ENCODE measurements around the gene DRD3. TPM values are rescaled to one million over a fixed set of nuclear protein-coding genes. Genes with fewer than 3 reads are reported as not detected.

DRD3 gene
- total and polyA plus RNA-seq, 4 donors: not detected

- H3K9ac ChIP-seq (ENCODE audit: low read depth in 1 of 2, low read length in 2 of 2): no peak overlapping the region
- H3K27ac ChIP-seq (ENCODE audit: low read depth in 1 of 2, low read length in 2 of 2): no peak overlapping the region
- H3K4me3 ChIP-seq (ENCODE audit: low read depth in 1 of 3, low read length in 3 of 3): no peak overlapping the region
- TF ChIP-seq FOXA2 (IDR thresholded peaks at IDR 0.05) (no peak), ZBTB33 (IDR thresholded peaks at IDR 0.05) (no peak), SP1 (IDR thresholded peaks at IDR 0.05) (no peak), FOXA1 (IDR thresholded peaks at IDR 0.05) (no peak), GABPA (IDR thresholded peaks at IDR 0.05 in 1 of 2, conservative IDR thresholded peaks at IDR 0.05 in 1 of 2) (no peak), YY1 (IDR thresholded peaks at IDR 0.05) (no peak), HNF4G (IDR thresholded peaks at IDR 0.05) (no peak)
- TF ChIP-seq, protein P1, sequence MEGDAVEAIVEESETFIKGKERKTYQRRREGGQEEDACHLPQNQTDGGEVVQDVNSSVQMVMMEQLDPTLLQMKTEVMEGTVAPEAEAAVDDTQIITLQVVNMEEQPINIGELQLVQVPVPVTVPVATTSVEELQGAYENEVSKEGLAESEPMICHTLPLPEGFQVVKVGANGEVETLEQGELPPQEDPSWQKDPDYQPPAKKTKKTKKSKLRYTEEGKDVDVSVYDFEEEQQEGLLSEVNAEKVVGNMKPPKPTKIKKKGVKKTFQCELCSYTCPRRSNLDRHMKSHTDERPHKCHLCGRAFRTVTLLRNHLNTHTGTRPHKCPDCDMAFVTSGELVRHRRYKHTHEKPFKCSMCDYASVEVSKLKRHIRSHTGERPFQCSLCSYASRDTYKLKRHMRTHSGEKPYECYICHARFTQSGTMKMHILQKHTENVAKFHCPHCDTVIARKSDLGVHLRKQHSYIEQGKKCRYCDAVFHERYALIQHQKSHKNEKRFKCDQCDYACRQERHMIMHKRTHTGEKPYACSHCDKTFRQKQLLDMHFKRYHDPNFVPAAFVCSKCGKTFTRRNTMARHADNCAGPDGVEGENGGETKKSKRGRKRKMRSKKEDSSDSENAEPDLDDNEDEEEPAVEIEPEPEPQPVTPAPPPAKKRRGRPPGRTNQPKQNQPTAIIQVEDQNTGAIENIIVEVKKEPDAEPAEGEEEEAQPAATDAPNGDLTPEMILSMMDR (IDR thresholded peaks at IDR 0.05; ENCODE audit: low read depth, low read length, missing input control): no peak
- TF ChIP-seq, protein P2, sequence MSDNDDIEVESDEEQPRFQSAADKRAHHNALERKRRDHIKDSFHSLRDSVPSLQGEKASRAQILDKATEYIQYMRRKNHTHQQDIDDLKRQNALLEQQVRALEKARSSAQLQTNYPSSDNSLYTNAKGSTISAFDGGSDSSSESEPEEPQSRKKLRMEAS (IDR thresholded peaks at IDR 0.05): no peak
- TF ChIP-seq, protein P3, sequence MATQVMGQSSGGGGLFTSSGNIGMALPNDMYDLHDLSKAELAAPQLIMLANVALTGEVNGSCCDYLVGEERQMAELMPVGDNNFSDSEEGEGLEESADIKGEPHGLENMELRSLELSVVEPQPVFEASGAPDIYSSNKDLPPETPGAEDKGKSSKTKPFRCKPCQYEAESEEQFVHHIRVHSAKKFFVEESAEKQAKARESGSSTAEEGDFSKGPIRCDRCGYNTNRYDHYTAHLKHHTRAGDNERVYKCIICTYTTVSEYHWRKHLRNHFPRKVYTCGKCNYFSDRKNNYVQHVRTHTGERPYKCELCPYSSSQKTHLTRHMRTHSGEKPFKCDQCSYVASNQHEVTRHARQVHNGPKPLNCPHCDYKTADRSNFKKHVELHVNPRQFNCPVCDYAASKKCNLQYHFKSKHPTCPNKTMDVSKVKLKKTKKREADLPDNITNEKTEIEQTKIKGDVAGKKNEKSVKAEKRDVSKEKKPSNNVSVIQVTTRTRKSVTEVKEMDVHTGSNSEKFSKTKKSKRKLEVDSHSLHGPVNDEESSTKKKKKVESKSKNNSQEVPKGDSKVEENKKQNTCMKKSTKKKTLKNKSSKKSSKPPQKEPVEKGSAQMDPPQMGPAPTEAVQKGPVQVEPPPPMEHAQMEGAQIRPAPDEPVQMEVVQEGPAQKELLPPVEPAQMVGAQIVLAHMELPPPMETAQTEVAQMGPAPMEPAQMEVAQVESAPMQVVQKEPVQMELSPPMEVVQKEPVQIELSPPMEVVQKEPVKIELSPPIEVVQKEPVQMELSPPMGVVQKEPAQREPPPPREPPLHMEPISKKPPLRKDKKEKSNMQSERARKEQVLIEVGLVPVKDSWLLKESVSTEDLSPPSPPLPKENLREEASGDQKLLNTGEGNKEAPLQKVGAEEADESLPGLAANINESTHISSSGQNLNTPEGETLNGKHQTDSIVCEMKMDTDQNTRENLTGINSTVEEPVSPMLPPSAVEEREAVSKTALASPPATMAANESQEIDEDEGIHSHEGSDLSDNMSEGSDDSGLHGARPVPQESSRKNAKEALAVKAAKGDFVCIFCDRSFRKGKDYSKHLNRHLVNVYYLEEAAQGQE (IDR thresholded peaks at IDR 0.05): no peak
- H3K4me1 ChIP-seq (ENCODE audit: control insufficient read depth in 4 of 4, insufficient read depth in 4 of 4, low read length in 3 of 4): no peaks in the 10 kb centered on the region
- no peaks in the 10 kb centered on the region for H3K9me3 ChIP-seq (ENCODE audit: control insufficient read depth in 4 of 4, low read length in 3 of 4)
- no peaks in the 10 kb centered on the region for H3K36me3 ChIP-seq (ENCODE audit: control insufficient read depth in 4 of 4, insufficient read depth in 3 of 4, low read depth in 1 of 4, low read length in 3 of 4)
- no peak for DNase-seq (ENCODE audit: low spot score)
- H3K27me3 ChIP-seq (ENCODE audit: control insufficient read depth in 4 of 4, insufficient read depth in 4 of 4, low read length in 3 of 4): peaks cover 0 to 3% (median 1%) of the 10 kb centered on the region in 4 donors
- WGBS: 60% methylated on average over 3 of the region's 3 CpGs
Measured at GRCh38 chr3:114206342-114206741, 27.5 kb upstream of the DRD3 start.

DNA sequence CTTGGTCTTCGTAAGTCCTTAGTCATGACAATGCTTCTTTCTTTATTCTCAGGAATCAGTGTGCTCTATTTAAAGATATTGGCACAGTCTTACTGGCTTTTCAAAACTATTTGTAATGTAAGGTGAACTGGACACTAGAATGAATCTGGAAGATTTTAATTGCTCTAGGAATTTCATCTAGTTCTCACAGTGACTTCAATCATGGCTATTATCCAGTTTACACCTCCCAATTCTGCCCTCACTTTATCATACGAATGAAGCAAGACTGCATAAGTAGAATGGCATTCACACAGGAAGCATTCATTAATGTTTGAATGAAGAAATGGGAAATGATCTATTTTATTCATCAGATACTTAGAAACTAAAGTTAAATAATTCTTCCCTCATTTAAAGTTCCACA is 26.7 kb upstream of the DRD3 start:
- H3K9me3 ChIP-seq (ENCODE audit: control insufficient read depth in 4 of 4, low read length in 3 of 4): no peaks in the 10 kb centered on the region
- DNase-seq (ENCODE audit: low spot score): no peak
- no peak overlapping the region for H3K4me3 ChIP-seq (ENCODE audit: low read depth in 1 of 3, low read length in 3 of 3)
- WGBS: 70% methylated on average over 2 of the region's 2 CpGs
- H3K36me3 ChIP-seq (ENCODE audit: control insufficient read depth in 4 of 4, insufficient read depth in 3 of 4, low read depth in 1 of 4, low read length in 3 of 4): no peaks in the 10 kb centered on the region
- H3K4me1 ChIP-seq (ENCODE audit: control insufficient read depth in 4 of 4, insufficient read depth in 4 of 4, low read length in 3 of 4): no peaks in the 10 kb centered on the region
- peaks cover 0 to 3% (median 1%) of the 10 kb centered on the region in 4 donors for H3K27me3 ChIP-seq (ENCODE audit: control insufficient read depth in 4 of 4, insufficient read depth in 4 of 4, low read length in 3 of 4)
- no peak overlapping the region for H3K9ac ChIP-seq (ENCODE audit: low read depth in 1 of 2, low read length in 2 of 2)
- H3K27ac ChIP-seq (ENCODE audit: low read depth in 1 of 2, low read length in 2 of 2): no peak overlapping the region
- TF ChIP-seq FOXA1 (IDR thresholded peaks at IDR 0.05) (no peak), ZBTB33 (IDR thresholded peaks at IDR 0.05) (no peak), TAF1 (conservative IDR thresholded peaks at IDR 0.05) (no peak), YY1 (IDR thresholded peaks at IDR 0.05) (no peak), GABPA (IDR thresholded peaks at IDR 0.05 in 1 of 2, conservative IDR thresholded peaks at IDR 0.05 in 1 of 2) (no peak), SP1 (IDR thresholded peaks at IDR 0.05) (no peak), FOXA2 (IDR thresholded peaks at IDR 0.05) (no peak), NR2F2 (IDR thresholded peaks at IDR 0.05) (no peak), HNF4G (IDR thresholded peaks at IDR 0.05) (no peak), HNF4A (conservative IDR thresholded peaks at IDR 0.05) (no peak), RXRA (IDR thresholded peaks at IDR 0.05) (no peak)
- TF ChIP-seq, protein P2 (IDR thresholded peaks at IDR 0.05): no peak
- TF ChIP-seq, protein P1 (IDR thresholded peaks at IDR 0.05; ENCODE audit: low read depth, low read length, missing input control): no peak
- TF ChIP-seq, protein P3 (IDR thresholded peaks at IDR 0.05): no peak

Data from liver (tissue), 9 donors.